Retinal pigment epithelial cell (primary cell): ENCODE data around the gene TP53TG5.

Source experiments
- DNase-seq: peaks from one replicate; pipeline ENCODE4 v3.0.0-alpha.2; 2010; ENCODE audit warnings: low read depth
- H3K4me3 ChIP-seq: 2 replicates; pipeline ENCODE4 v1.5.1; 2011; ENCODE audit warnings: mild to moderate bottlenecking, low read length, control low read depth, moderate library complexity
- CTCF ChIP-seq: conservative IDR thresholded peaks from 2 replicates; pipeline ENCODE4 v1.5.1; 2011; ENCODE audit warnings: low read depth, low read length, control low read depth, inconsistent platforms

TP53TG5 gene

GRCh38 chr20:45337367-45338120 is 40.6 kb downstream of the TP53TG5 start:
- no peak for TF ChIP-seq CTCF
- no peak overlapping the region for H3K4me3 ChIP-seq
- DNase-seq = peak; percentile 75

- no peak for DNase-seq
- no peak for TF ChIP-seq CTCF
- no peak overlapping the region for H3K4me3 ChIP-seq
Measured at GRCh38 chr20:45336530-45337366, 41.4 kb downstream of the TP53TG5 start.

GRCh38 chr20:45330476-45330875 is 47.6 kb downstream of the TP53TG5 start:
- no peak for TF ChIP-seq CTCF
- no peak for DNase-seq
- no peak overlapping the region for H3K4me3 ChIP-seq

- DNase-seq = no peak
- TF ChIP-seq CTCF = no peak
- no peak overlapping the region for H3K4me3 ChIP-seq
Measured at GRCh38 chr20:45329497-45330319, 48.4 kb downstream of the TP53TG5 start.

GRCh38 chr20:45328451-45328850 is 49.7 kb downstream of the TP53TG5 start:
- DNase-seq = no peak
- no peak overlapping the region for H3K4me3 ChIP-seq
- TF ChIP-seq CTCF = no peak

- H3K4me3 ChIP-seq = no peak overlapping the region
- no peak for TF ChIP-seq CTCF
- DNase-seq = no peak
Measured at GRCh38 chr20:45325371-45325770, 52.8 kb downstream of the TP53TG5 start.
